Subcutaneous abdominal adipose tissue (tissue), 5 donors: Measurements from ENCODE around the gene SNCB.

Experiments
- H3K27ac ChIP-seq: one replicate; pipeline ENCODE4 v1.7.0; 2013; ENCODE audit warnings: low read depth, mild to moderate bottlenecking, inconsistent platforms, low read length, moderate library complexity
- H3K27me3 ChIP-seq, 5 donors: one replicate each; pipeline ENCODE4 v1.7.0; 2013; ENCODE audit warnings: low read length in 5 of 5, inconsistent platforms in 1 of 5; ENCODE audit not compliant: control insufficient read depth in 5 of 5, insufficient read depth in 4 of 5
- H3K36me3 ChIP-seq, 5 donors: one replicate each; pipeline ENCODE4 v1.7.0; 2013; ENCODE audit warnings: low read length in 5 of 5; ENCODE audit not compliant: control insufficient read depth in 5 of 5, insufficient read depth in 5 of 5
- H3K4me1 ChIP-seq, 5 donors: one replicate each; pipeline ENCODE4 v1.7.0; 2013; ENCODE audit warnings: low read length in 5 of 5, mild to moderate bottlenecking in 3 of 5, moderate library complexity in 1 of 5; ENCODE audit not compliant: control insufficient read depth in 5 of 5, insufficient read depth in 5 of 5
- H3K4me3 ChIP-seq, 5 donors: one replicate each; pipeline ENCODE4 v1.7.0; 2013; ENCODE audit warnings: low read length in 5 of 5, low read depth in 1 of 5
- H3K9ac ChIP-seq, 5 donors: one replicate each; pipeline ENCODE4 v1.7.0; 2013; ENCODE audit warnings: low read length in 5 of 5, mild to moderate bottlenecking in 4 of 5, moderate library complexity in 3 of 5
- H3K9me3 ChIP-seq, 5 donors: one replicate each; pipeline ENCODE4 v1.7.0; 2013; ENCODE audit warnings: low read length in 5 of 5; ENCODE audit not compliant: control insufficient read depth in 5 of 5
- donor health status: healthy.
- donor health status: healthy.
- donor health status: healthy.
- donor health status: healthy.
- donor health status: healthy.

Gene SNCB

DNA sequence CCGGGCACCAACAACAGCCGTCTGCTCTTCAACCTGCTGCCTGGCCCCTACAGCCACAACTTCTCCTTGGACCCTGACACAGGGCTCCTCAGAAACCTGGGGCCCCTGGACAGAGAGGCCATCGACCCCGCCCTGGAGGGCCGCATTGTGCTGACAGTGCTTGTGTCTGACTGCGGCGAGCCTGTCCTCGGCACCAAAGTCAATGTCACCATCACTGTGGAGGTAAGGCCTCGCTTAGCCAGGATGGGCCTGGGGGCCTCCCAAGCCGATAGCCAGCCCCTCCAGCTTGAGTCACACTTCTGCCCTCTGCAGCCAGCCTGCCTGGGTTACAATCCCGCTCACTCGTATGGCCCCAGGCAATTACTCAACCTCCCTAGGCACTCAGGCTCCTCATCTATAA is 49.0 kb downstream of the SNCB start:
- Histone ChIP-seq H3K4me3 (no peak overlapping the region), H3K9me3 (peaks cover 3 to 21% (median 16%) of the 10 kb centered on the region in 5 donors), H3K27ac (no peak overlapping the region), H3K36me3 (no peaks in the 10 kb centered on the region), H3K9ac (no peak overlapping the region), H3K27me3 (peaks cover 0 to 14% (median 8%) of the 10 kb centered on the region in 5 donors), H3K4me1 (no peaks in the 10 kb centered on the region)

DNA sequence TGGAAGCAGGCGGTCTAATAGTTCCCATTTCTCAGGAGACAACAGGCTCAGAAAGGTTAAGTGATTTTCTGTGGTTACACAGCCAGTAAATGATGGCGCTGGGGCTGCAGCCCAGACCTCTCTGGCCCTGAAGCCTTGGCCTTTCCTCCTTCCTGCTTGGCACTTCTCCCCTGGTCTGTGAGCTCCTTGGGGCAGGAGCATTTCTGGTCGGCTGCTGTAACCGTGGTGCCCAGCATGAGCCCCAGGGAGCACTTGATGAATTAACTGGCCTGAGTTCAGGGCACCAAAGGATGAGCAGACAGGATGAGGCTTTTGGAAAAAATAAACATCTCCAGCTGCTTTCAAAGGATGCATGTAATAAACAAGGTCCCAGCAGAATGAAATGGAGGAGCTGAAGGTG is 51.0 kb downstream of the SNCB start:
- Histone ChIP-seq H3K36me3 (no peaks in the 10 kb centered on the region), H3K27me3 (peaks cover 3 to 28% (median 9%) of the 10 kb centered on the region in 5 donors), H3K4me1 (no peaks in the 10 kb centered on the region), H3K9me3 (peaks cover 0 to 6% (median 3%) of the 10 kb centered on the region in 5 donors), H3K27ac (no peak overlapping the region), H3K4me3 (no peak overlapping the region), H3K9ac (no peak overlapping the region)

DNA sequence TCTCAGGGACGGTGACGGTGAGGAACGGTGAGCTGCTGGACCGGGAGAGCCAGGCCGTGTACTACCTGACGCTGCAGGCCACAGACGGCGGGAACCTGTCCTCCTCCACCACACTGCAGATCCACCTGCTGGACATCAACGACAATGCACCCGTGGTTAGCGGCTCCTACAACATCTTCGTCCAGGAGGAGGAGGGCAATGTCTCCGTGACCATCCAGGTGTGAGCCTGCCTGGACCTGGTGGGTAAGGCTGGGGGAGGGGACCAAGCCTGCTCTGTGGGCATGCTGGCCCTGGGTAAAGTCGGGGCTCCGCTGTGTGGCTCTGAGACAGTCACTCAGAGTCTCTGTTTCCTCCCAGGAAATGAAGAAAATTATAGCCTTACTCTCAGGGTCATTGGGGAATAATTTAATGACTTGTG is 51.9 kb downstream of the SNCB start:
- H3K36me3 ChIP-seq = no peaks in the 10 kb centered on the region
- H3K27me3 ChIP-seq = peaks cover 6 to 34% (median 13%) of the 10 kb centered on the region in 5 donors
- no peaks in the 10 kb centered on the region for H3K9me3 ChIP-seq
- H3K9ac ChIP-seq = no peak overlapping the region
- H3K27ac ChIP-seq = no peak overlapping the region
- H3K4me1 ChIP-seq = peaks cover 0 to 3% (median 0%) of the 10 kb centered on the region in 5 donors
- H3K4me3 ChIP-seq = no peak overlapping the region

DNA sequence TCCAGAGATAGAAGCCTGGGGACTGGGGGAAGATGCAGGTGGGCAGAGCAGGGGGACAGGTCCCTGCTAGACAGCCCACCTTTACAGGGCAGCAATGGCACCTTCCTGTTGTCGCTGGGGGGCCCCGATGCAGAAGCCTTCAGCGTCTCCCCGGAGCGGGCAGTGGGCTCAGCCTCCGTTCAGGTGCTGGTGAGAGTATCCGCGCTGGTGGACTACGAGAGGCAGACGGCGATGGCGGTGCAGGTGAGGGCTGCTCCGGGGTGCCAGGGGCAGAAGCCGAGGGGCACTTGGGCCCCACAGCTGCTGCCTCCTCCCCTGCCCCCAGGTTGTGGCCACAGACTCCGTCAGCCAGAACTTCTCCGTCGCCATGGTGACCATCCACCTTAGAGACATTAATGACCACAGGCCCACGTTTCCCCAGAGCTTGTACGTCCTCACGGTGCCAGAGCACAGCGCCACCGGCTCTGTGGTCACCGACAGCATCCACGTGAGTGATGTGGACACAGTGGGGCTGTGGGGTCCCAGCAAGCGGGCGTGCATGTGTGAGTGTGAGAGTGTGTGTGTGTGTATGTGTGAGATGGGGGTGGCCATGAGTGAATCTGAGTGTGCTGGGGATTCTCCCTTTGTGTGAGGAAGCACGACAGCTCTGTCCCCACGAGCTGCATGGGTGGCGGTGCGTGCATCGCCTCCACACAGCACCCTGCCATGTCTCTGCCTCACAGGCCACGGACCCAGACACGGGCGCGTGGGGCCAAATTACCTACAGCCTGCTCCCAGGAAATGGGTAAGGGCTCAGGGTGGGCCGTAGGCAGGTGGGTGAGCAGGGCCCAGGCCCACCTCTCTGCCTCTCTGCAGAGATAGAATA is 52.8 kb downstream of the SNCB start:
- Histone ChIP-seq H3K27me3 (peaks cover 6 to 39% (median 13%) of the 10 kb centered on the region in 5 donors), H3K36me3 (no peaks in the 10 kb centered on the region), H3K9ac (no peak overlapping the region), H3K9me3 (no peaks in the 10 kb centered on the region), H3K4me1 (peaks cover 0 to 3% (median 0%) of the 10 kb centered on the region in 5 donors), H3K4me3 (no peak overlapping the region), H3K27ac (no peak overlapping the region)

DNA sequence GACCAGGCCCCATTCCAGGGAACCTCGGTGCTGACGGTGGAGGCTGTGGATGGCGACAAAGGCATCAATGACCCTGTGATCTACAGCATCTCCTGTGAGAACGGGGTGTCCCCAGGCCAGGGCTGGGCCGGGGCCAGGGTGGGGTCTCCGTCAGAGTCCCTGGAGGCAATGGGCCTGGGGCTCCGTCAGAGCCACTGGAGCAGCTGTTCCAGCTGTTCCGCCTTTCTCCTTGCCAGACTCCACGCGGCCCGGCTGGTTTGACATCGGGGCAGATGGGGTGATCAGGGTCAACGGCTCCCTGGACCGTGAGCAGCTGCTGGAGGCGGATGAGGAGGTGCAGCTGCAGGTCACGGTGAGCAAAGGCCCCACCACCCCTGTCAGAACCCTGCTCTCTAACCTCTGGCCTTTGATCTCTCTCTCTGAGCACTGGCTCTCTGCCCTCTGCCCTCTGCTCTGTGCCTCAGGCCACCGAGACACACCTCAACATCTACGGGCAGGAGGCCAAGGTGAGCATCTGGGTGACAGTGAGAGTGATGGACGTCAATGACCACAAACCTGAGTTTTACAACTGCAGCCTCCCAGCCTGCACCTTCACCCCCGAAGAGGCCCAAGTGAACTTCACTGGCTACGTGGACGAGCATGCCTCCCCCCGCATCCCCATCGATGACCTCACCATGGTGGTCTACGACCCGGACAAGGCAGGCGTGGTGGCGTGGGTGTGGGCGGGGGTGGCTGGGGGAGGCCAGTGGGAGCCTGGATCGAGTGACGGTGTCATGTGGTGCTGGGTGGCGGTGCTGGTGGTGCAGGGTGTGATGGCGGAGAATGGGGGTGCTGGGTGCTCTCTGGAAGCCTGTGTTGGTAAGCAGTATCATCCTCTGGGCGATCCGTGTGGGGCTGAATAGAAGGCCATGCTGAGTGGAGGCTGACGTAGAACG is 54.6 kb downstream of the SNCB start:
- H3K27ac ChIP-seq = no peak overlapping the region
- no peaks in the 10 kb centered on the region for H3K36me3 ChIP-seq
- H3K27me3 ChIP-seq = peaks cover 9 to 39% (median 15%) of the 10 kb centered on the region in 5 donors
- no peaks in the 10 kb centered on the region for H3K9me3 ChIP-seq
- H3K9ac ChIP-seq = no peak overlapping the region
- no peak overlapping the region for H3K4me3 ChIP-seq
- H3K4me1 ChIP-seq = peaks cover 0 to 3% (median 0%) of the 10 kb centered on the region in 5 donors

DNA sequence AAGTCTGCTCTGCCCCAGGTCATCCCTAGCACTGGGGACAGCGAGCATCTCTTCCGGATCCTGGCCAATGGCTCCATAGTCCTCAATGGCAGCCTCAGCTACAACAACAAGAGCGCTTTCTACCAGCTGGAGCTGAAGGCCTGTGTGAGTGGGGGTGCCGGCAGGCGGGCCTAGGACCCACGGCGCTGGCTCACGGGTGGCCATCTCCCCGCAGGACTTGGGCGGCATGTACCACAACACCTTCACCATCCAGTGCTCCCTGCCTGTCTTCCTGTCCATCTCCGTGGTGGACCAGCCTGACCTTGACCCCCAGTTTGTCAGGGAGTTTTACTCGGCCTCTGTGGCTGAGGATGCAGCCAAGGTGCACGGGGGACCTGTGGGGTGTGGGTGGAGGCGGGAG is 55.3 kb downstream of the SNCB start:
- peaks cover 9 to 39% (median 15%) of the 10 kb centered on the region in 5 donors for H3K27me3 ChIP-seq

DNA sequence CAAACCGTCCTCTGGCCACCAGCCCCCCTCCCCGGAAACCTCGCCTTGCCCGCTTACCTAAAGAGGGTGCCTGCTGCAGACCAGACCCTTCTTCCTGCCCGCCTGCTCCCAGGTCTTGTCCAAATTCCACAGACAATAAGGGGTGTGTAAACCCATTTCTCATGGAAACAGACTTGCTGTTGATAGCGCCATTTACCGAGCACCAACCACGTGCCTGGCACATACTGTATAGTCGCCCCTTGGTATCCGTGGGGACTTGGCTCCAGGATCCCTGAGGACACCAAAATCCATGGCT is 56.1 kb downstream of the SNCB start:
- no peaks in the 10 kb centered on the region for H3K9me3 ChIP-seq
- peaks cover 9 to 39% (median 15%) of the 10 kb centered on the region in 5 donors for H3K27me3 ChIP-seq
- H3K27ac ChIP-seq = no peak overlapping the region
- H3K9ac ChIP-seq = no peak overlapping the region
- H3K4me3 ChIP-seq = no peak overlapping the region
- no peaks in the 10 kb centered on the region for H3K36me3 ChIP-seq
- H3K4me1 ChIP-seq = peaks cover 0 to 3% (median 0%) of the 10 kb centered on the region in 5 donors

More for the DNA sequence above, 55.3 kb downstream of the SNCB start:
- Histone ChIP-seq H3K4me1 (peaks cover 0 to 3% (median 0%) of the 10 kb centered on the region in 5 donors), H3K9ac (no peak overlapping the region), H3K27ac (no peak overlapping the region), H3K9me3 (no peaks in the 10 kb centered on the region), H3K4me3 (no peak overlapping the region), H3K36me3 (no peaks in the 10 kb centered on the region)

DNA sequence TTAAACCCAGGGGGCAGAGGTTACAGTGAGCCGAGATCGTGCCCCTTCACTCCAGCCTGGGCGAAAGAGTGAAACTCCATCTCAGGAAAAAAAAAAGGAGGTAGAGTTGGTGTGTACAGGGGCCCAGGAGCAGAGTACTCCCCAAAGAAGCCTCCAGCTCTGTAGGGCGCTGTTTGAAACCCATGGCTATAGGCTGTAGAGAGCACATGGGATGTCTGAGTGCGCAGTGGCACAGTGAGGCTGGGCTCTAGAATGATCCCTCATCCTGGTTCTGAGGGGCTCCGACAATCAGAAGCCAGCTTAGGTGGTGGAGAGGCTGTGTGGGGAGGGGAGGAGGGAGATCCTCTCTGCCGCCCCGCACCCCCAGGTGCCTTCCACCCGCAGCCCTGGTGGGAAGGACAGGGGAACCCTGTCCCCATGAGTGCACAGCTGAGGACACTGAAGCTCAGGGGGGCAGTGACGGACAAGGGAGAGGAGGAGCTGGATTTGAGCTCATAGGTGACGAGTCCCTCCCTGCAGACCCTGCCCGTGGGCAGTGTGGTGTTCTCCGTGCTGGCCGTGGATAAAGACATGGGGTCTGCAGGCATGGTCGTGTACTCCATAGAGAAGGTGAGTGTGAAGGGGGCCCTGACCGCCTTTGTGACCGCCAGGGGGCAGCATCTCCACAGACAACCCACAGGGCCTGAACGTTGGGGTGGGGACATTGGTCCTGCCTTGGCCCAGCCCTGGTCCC is 56.6 kb downstream of the SNCB start:
- no peak overlapping the region for H3K27ac ChIP-seq
- H3K27me3 ChIP-seq = peaks cover 9 to 39% (median 15%) of the 10 kb centered on the region in 5 donors
- H3K4me1 ChIP-seq = peaks cover 0 to 3% (median 0%) of the 10 kb centered on the region in 5 donors
- no peaks in the 10 kb centered on the region for H3K36me3 ChIP-seq
- H3K4me3 ChIP-seq = no peak overlapping the region
- no peaks in the 10 kb centered on the region for H3K9me3 ChIP-seq
- H3K9ac ChIP-seq = no peak overlapping the region
